Psoas muscle (tissue), 8 donors: Measurements from ENCODE around the gene RMI2. TPM values are rescaled to one million over a fixed set of nuclear protein-coding genes. Genes with fewer than 3 reads are reported as not detected.
A peak's percentile ranks its signal among the peaks of the same experiment; 100 is the strongest.

Experiments
- ATAC-seq, 4 donors: fragments of 200-7000 bp; cut with Tn5 transposase; one replicate each; pipeline ENCODE4 v1.9.1; 2020; ENCODE audit warnings: moderate library complexity in 3 of 4, mild to moderate bottlenecking in 2 of 4
- DNase-seq, 2 donors: peaks; one replicate each; pipeline ENCODE4 v3.0.0-alpha.2; 2020
- H3K27ac ChIP-seq: fragments of 200-600 bp; one replicate; pipeline ENCODE4 v1.8.0; 2022
- H3K27me3 ChIP-seq, 3 donors: fragments of 200-600 bp in 1 of 3; one replicate each; pipeline versions ENCODE4 v1.6.1 to v1.8.0; 2013 to 2022; ENCODE audit warnings: low read length in 2 of 3, mild to moderate bottlenecking in 2 of 3, moderate library complexity in 1 of 3; ENCODE audit not compliant: insufficient read depth in 3 of 3
- H3K36me3 ChIP-seq, 2 donors: fragments of 200-600 bp in 1 of 2; one replicate each; pipeline versions ENCODE4 v1.6.1 to v1.8.0; 2013 to 2022; ENCODE audit warnings: low read depth in 1 of 2, mild to moderate bottlenecking in 1 of 2, moderate library complexity in 1 of 2; ENCODE audit not compliant: insufficient read depth in 1 of 2
- H3K4me1 ChIP-seq: fragments of 200-600 bp; one replicate; pipeline ENCODE4 v1.8.0; 2022
- H3K4me3 ChIP-seq: fragments of 200-600 bp; one replicate; pipeline ENCODE4 v1.8.0; 2022; ENCODE audit warnings: mild to moderate bottlenecking
- H3K9me3 ChIP-seq: fragments of 200-600 bp; one replicate; pipeline ENCODE4 v1.8.0; 2022
- CTCF ChIP-seq: fragments of 200-600 bp; IDR thresholded peaks from one replicate; pipeline ENCODE4 v1.8.0; 2022; ENCODE audit warnings: antibody characterized with exemption
- WGBS, 3 donors: extraction: QIAGEN DNeasy Blood & Tissue Kit; methylation state at CpG; one replicate each; pipeline versions ENCODE4 v1.1.6 to v1.1.7; 2013; 5-methylcytosine and 5-hydroxymethylcytosine counted together
- intact Hi-C, 2 donors: fragments of 100-400 bp; cut with DNase I; formaldehyde crosslinking; loops; one replicate each; pipeline versions ENCODE4 v1.11.0 to v1.14.2; 2022
- long read RNA-seq, 2 donors: library from polyadenylated mRNA; unstranded; transcript quantifications; one replicate each; pipeline ENCODE4 v2.0.0, GENCODE V29; 2021
- polyA plus RNA-seq, 3 donors: library from polyadenylated mRNA; stranded (reverse); fragments of 200-250 nt; gene quantifications; one replicate each; pipeline ENCODE4 v1.2.3, GENCODE V29; 2013
- total RNA-seq, 4 donors: library from RNA; stranded (reverse); fragmentation: NEBNext Ultra II Directional in 2 of 4; extraction: Animal tissue kit (Norgen Biotek cat#: 25700) in 2 of 4; gene quantifications; one replicate each; pipeline versions ENCODE4 v1.2.1 to v1.2.4, GENCODE V29; 2021 to 2023
- donor health status: healthy with polysubstance abuse.
- donor health status: DM: no; HTN: no; CAD: no; lungs with moderate emphysema.
- donor health status: Bipolar disorder and iron deficiency.
- donor health status: healthy.
- donor health status: DM: yes; HTN: yes; CAD: no.
- donor health status: DM: no; HTN: no; CAD: no.
- donor health status: DM: no; HTN: no; CAD: no.
- donor health status: DM: yes; HTN: yes; CAD: no.

Gene RMI2
- total RNA-seq = under 1 TPM in 2 of 4 donors, not detected in 2; 0.16 to 0.64 TPM
- polyA plus RNA-seq = under 1 TPM; 0.11 to 0.35 (median 0.23) TPM
- long read RNA-seq, donor 1 = 0 reads
- long read RNA-seq, donor 2, partial matches to known transcripts = 0 of 4 reads
- long read RNA-seq, donor 2, other reads (novel, unspliced or antisense) = 4 of 4 reads

- Histone ChIP-seq H3K27me3 (no peaks in the 10 kb centered on the region), H3K4me3 (peak within 1 kb of the TSS; percentile 70), H3K9me3 (no peaks in the 10 kb centered on the region), H3K27ac (no peak within 1 kb of the TSS), H3K36me3 (no peaks in the 10 kb centered on the region), H3K4me1 (peaks cover 5% of the 10 kb centered on the region)
- intact Hi-C loops = no loop called here
- DNase-seq (peak; percentile 96 to 98), ATAC-seq (peak; percentile 99 to 100 (median 99))
- TF ChIP-seq CTCF = no peak
- 0 to 1% (median 0%) methylated on average over 61 to 82 of the region's 82 CpGs for WGBS, 3 donors
These were observed at the start of gene RMI2 for GRCh38 chr16:11345040-11345862. RMI2 (plus strand) TSS chr16:11345459; CDS start chr16:11345472, 13 bp downstream.

- no peak for TF ChIP-seq CTCF
These were observed 49.6 kb upstream of the RMI2 start for GRCh38 chr16:11295672-11296071.

GRCh38 chr16:11296351-11296705 is 48.9 kb upstream of the RMI2 start:
- H3K27me3 ChIP-seq = no peaks in the 10 kb centered on the region
- no peak overlapping the region for H3K4me3 ChIP-seq
- no peaks in the 10 kb centered on the region for H3K36me3 ChIP-seq
- no peak for TF ChIP-seq CTCF
- no peaks in the 10 kb centered on the region for H3K9me3 ChIP-seq
- ATAC-seq (no peak), DNase-seq (no peak)
- WGBS, 3 donors = 88 to 97% (median 94%) methylated on average over 3 of the region's 3 CpGs
- no peak overlapping the region for H3K27ac ChIP-seq
- intact Hi-C loops = no loop called here
- H3K4me1 ChIP-seq = peaks cover 12% of the 10 kb centered on the region

More at GRCh38 chr16:11295672-11296071, 49.6 kb upstream of the RMI2 start:
- intact Hi-C loops = no loop called here
- ATAC-seq = no peak
- no peak for DNase-seq
- Histone ChIP-seq H3K36me3 (no peaks in the 10 kb centered on the region), H3K27me3 (no peaks in the 10 kb centered on the region), H3K4me3 (no peak overlapping the region), H3K27ac (no peak overlapping the region), H3K4me1 (peaks cover 12% of the 10 kb centered on the region), H3K9me3 (no peaks in the 10 kb centered on the region)
- WGBS, 3 donors = 85 to 91% (median 86%) methylated on average over 4 of the region's 4 CpGs

- no peaks in the 10 kb centered on the region for H3K9me3 ChIP-seq
- H3K4me1 ChIP-seq = peaks cover 12% of the 10 kb centered on the region
- DNase-seq = no peak
- TF ChIP-seq CTCF = no peak
- peak overlapping the region; percentile 10 for H3K27ac ChIP-seq
- intact Hi-C loops = no loop called here
- ATAC-seq = peak; percentile 17 to 40 (median 28)
- H3K4me3 ChIP-seq = peak overlapping the region; percentile 32
- H3K36me3 ChIP-seq = no peaks in the 10 kb centered on the region
- 55 to 73% (median 70%) methylated on average over 10 of the region's 10 CpGs for WGBS, 3 donors
- H3K27me3 ChIP-seq = no peaks in the 10 kb centered on the region
These were observed 48.4 kb upstream of the RMI2 start for GRCh38 chr16:11296706-11297491.
